Measurements from ENCODE around the gene THAP8.
"Not testable (repeated sequence)": the region's sequence is repeated elsewhere in the genome, so short reads cannot be mapped to it uniquely, and the experiment has no call there.

Gene THAP8

DNA sequence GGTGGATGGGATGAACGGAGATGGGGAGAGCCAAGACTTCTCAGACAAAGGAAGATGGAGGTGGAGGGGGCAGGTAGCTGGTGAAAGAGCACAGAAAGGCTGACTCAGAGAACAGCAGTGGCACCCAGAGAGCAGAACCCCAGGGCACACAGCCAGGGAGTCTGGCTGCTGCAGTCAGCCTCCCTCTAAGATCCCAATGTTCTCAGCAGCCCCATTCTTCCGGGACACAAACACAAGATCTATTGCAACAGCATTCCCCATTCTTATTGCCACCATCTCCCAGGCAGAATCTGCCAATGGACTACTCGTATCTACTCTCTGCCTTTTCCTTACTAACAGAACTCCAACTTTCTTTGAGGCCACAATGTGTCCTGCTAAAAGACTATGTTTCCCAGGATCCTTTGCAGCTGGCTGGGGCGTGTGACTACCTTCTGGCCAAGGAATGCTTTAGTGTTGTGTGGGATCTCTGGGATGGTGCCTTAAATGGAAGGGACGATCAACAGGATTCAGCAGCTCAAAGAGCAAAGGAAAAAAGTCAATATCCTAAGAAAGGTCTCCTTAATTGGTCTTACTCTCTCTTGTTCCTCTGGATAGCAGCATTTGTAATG is 7.5 kb downstream of the THAP8 start:
- no peak overlapping the region for H3K4me3 ChIP-seq (ENCODE audit: low read length)
- no peak for DNase-seq (ENCODE audit: low read depth)
- TF ChIP-seq, protein P1, sequence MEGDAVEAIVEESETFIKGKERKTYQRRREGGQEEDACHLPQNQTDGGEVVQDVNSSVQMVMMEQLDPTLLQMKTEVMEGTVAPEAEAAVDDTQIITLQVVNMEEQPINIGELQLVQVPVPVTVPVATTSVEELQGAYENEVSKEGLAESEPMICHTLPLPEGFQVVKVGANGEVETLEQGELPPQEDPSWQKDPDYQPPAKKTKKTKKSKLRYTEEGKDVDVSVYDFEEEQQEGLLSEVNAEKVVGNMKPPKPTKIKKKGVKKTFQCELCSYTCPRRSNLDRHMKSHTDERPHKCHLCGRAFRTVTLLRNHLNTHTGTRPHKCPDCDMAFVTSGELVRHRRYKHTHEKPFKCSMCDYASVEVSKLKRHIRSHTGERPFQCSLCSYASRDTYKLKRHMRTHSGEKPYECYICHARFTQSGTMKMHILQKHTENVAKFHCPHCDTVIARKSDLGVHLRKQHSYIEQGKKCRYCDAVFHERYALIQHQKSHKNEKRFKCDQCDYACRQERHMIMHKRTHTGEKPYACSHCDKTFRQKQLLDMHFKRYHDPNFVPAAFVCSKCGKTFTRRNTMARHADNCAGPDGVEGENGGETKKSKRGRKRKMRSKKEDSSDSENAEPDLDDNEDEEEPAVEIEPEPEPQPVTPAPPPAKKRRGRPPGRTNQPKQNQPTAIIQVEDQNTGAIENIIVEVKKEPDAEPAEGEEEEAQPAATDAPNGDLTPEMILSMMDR (conservative IDR thresholded peaks at IDR 0.05; ENCODE audit: low read depth, low read length), result no peak

DNA sequence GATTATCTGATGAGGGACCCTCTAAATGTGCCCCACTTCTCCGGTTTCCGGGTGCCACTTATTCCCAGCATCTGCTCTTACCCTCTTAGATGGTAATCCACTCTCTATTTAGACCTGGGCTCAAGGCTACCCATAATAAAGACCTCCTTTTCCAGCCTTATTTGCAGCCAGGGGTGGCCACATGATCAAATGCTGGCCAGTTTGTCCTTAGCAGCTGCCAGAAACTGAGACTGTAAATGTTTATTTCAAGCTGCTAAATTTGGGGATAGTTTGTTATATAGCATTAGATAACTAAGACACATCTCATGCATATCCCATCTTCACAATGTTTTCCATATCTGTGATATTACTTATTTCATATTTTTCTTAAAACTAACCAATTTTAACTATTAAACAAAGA is 10.1 kb downstream of the THAP8 start:
- DNase-seq (ENCODE audit: low read depth), result no peak
- TF ChIP-seq, protein P1 (conservative IDR thresholded peaks at IDR 0.05; ENCODE audit: low read depth, low read length), result no peak
- H3K4me3 ChIP-seq (ENCODE audit: low read length), result no peak overlapping the region

DNA sequence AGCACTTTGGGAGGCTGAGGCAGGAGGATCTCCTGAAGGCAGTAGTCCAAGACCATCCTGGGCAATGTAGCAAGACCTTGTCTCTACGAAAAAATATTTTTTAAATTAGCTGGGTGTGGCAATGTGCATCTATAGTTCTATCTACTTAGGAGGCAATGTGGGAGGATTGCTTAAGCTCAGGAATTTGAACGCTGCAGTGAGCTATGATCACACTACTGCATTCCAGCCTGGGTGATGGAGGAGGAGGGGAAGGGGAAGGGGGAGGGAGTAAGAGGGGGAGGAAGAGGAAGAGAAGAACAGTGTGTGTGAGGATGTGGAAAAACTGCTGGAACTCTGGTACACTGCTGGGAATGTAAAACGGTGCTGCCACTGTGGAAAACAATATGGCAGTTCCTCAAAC is 12.3 kb downstream of the THAP8 start:
- H3K4me3 ChIP-seq (ENCODE audit: low read length), result no peak overlapping the region
- peak; percentile 34 for DNase-seq (ENCODE audit: low read depth)
- TF ChIP-seq, protein P1 (conservative IDR thresholded peaks at IDR 0.05; ENCODE audit: low read depth, low read length), result no peak

DNA sequence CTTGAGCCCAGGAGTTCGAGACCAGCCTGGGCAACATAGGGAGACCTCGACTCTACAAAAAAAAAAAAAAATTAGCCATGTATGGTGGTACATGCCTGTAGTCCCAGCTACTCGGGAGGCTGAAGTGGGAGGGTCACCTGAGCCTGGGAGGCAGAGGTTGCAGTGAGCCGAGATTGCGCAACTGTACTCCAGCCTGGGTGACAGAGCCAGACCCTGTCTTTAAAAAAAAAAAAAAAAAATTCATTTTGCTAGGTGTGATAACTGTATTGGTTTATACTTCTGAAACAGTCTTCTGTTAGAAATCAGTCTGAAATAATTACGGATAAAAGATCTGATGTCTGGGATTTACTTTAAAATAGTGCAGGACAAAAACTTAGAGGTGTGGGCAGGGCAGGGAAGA is 13.0 kb downstream of the THAP8 start:
- DNase-seq (ENCODE audit: low read depth); H3K4me3 ChIP-seq (ENCODE audit: low read length): not testable (repeated sequence)

DNA sequence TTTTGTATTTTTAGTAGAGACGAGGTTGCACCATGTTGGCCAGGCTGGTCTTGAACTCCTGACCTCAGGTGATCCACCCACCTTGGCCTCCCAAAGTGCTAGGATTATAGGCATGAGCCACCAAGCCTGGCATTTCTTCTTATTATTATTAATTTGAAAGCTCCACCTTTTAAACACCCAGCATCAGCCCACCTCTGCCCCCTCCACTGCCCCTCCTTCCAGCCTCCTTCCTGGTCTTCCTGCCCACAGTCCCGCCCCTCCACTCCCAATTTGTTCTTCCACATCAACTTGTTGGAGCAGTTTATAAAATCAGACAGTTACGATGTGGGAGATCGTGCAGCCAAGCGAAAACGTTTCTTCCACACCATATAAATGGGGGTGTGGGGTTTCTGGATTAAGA is 13.6 kb downstream of the THAP8 start:
- H3K4me3 ChIP-seq (ENCODE audit: low read length), result no peak overlapping the region
- TF ChIP-seq, protein P1 (conservative IDR thresholded peaks at IDR 0.05; ENCODE audit: low read depth, low read length), result no peak
- no peak for DNase-seq (ENCODE audit: low read depth)

DNA sequence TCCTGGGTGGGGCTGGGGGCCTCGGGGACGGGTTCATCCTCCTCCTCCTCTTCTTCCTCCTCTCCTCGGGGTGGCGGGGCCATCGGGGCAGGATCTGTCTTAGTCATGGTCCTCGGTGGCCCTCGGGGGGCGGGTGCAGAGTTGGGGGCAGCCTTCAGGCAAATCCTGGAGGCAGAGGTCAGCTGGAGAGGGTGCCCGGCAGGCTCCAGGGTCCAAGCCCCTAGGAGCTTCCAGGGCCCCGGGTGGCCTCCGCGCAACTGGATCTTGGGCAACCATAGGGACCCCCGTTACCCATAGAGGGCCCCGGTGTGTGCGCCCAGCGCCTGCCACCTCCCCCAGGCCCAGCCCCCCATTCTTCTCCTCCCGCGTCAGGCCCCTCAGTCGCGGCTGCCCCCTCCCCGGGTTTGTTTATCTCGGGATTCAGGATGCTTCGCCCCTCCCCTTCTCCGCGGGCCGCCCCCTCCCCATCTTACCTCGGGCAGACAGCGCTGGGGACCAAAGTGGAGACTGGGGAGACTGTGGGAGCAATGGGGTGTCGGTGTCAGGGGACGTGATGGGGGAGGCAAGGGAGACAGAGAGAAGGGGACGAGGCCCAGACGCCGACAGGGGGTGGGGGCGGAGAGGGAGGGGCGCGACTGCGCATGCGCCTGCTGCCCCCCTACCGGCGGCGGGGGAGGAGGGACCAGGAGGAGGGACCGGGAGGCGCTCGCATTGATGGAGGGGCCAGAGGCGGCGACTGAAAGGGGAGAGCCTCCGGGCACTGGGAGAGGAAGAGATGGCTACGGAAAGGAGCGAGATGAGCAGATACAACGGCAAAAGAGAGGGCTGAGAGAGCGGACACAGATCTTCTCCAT is 21.6 kb downstream of the THAP8 start, which contains the start of gene CLIP3:
TSS of gene CLIP3 (minus strand) at position 623 of the 854 bp plus-strand sequence. CDS start at position 107, 516 bp downstream.
- TF ChIP-seq, protein P1 (conservative IDR thresholded peaks at IDR 0.05; ENCODE audit: low read depth, low read length), result no peak
- no peak for DNase-seq (ENCODE audit: low read depth)
- peak within 1 kb of the TSS; percentile 81 for H3K4me3 ChIP-seq (ENCODE audit: low read length)

DNA sequence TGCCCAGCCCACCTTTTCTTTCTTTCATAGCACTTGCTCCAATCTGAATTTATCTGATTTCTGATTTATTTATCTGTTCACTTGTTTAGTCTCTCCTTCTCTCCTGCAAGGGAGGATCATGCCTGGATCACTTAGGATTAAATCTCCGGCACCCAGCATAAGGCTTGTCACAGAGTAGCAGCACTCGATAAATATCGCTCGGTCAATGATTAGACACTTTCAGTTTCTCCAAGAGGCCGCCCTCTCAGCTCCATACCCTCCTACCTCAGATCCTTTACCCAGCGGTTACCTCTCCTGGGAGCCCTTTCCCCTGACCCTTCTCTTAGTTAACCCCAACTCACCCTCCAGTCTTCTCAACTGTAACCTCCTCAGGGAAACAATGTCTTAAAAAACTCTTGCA is 22.8 kb downstream of the THAP8 start:
- TF ChIP-seq, protein P1 (conservative IDR thresholded peaks at IDR 0.05; ENCODE audit: low read depth, low read length), result no peak
- DNase-seq (ENCODE audit: low read depth), result no peak
- H3K4me3 ChIP-seq (ENCODE audit: low read length), result peak overlapping the region; percentile 10
